Activated B cell treated with CpG ODN at 0.5 μM for 24 hours (primary cell): Measurements from ENCODE around the gene KAT2A. TPM values are rescaled to one million over a fixed set of nuclear protein-coding genes. Genes with fewer than 3 reads are reported as not detected.

Experiments used
- ATAC-seq: fragments of 200-7000 bp; cut with Tn5 transposase; one replicate; pipeline ENCODE4 v1.10.0; 2021; ENCODE audit warnings: low read depth, mild to moderate bottlenecking, moderate library complexity
- CTCF ChIA-PET: fragments of 350-600 bp; sonication (Branson Sonifier 250); formaldehyde crosslinking; loops from one replicate; lab custom pipeline; 2021; ENCODE audit warnings: antibody characterized with exemption; lab: Charles Lee
- POLR2A ChIA-PET: fragments of 350-600 bp; sonication (Branson Sonifier 250); formaldehyde crosslinking; loops from one replicate; lab custom pipeline; 2021; ENCODE audit warnings: antibody characterized with exemption; lab: Charles Lee
- DNase-seq: peaks from one replicate; pipeline ENCODE4 v3.0.0; 2022
- H3K27ac Mint-ChIP-seq: one replicate; pipeline ENCODE4 v1.8.0; 2020; ENCODE audit warnings: mixed read lengths
- H3K27me3 Mint-ChIP-seq: one replicate; pipeline ENCODE4 v1.8.0; 2021; ENCODE audit warnings: mixed read lengths
- H3K36me3 Mint-ChIP-seq: one replicate; pipeline ENCODE4 v1.8.0; 2021; ENCODE audit warnings: low read depth, mixed read lengths
- H3K4me1 Mint-ChIP-seq: one replicate; pipeline ENCODE4 v1.8.0; 2021; ENCODE audit warnings: mixed read lengths
- H3K4me3 Mint-ChIP-seq: one replicate; pipeline ENCODE4 v1.8.0; 2020; ENCODE audit warnings: mild to moderate bottlenecking, mixed read lengths
- H3K9me3 Mint-ChIP-seq: one replicate; pipeline ENCODE4 v1.8.0; 2020; ENCODE audit warnings: mixed read lengths
- CTCF ChIP-seq: fragments of 200-600 bp; IDR thresholded peaks from one replicate; pipeline ENCODE4 v1.8.0; 2022; ENCODE audit warnings: antibody characterized with exemption, mild to moderate bottlenecking
- intact Hi-C: fragments of 100-400 bp; cut with micrococcal nuclease; formaldehyde crosslinking; loops from one replicate; pipeline ENCODE4 v1.15.1; 2024
- total RNA-seq: library from RNA; stranded (reverse); gene quantifications from 2 replicates; pipeline ENCODE4 v1.2.3, GENCODE V29; 2022

Gene KAT2A
- total RNA-seq, 1 donor from 2014 or later = 40.1 TPM

GRCh38 chr17:42130310-42130936 is 9.3 kb upstream of the KAT2A start:
- Mint-ChIP-seq H3K36me3 (peaks cover 65% of the 10 kb centered on the region), H3K27me3 (no peaks in the 10 kb centered on the region), H3K9me3 (no peaks in the 10 kb centered on the region), H3K4me1 (peaks cover 45% of the 10 kb centered on the region), H3K27ac (peak overlapping the region; percentile 16), H3K4me3 (no peak overlapping the region)
- ChIA-PET CTCF (interaction anchor here (0.6 to 1.1 kb wide), 2 partner anchors 51 to 1798 kb away, joined by 3 to 4 read pairs; partner anchors contain the start of gene KCNH4), POLR2A (interaction anchor here (0.7 to 1.1 kb wide), 2 partner anchors 22 to 113 kb away, joined by 3 to 4 read pairs; partner anchors contain the start of gene DNAJC7)
- ATAC-seq (no peak), DNase-seq (no peak)
- intact Hi-C loops = loop anchor here (5.0 kb wide), 1 partner anchor 157 kb away; the partner anchor contains the start of gene STAT5A
- TF ChIP-seq CTCF = no peak

- Mint-ChIP-seq H3K36me3 (peaks cover 72% of the 10 kb centered on the region), H3K9me3 (no peaks in the 10 kb centered on the region), H3K4me3 (no peak overlapping the region), H3K4me1 (peaks cover 38% of the 10 kb centered on the region), H3K27me3 (no peaks in the 10 kb centered on the region), H3K27ac (no peak overlapping the region)
- ChIA-PET POLR2A (interaction anchor here (0.6 kb wide), 1 partner anchor 278 kb away, joined by 3 read pairs; no protein-coding TSS in a partner anchor), CTCF (no interaction called here)
- intact Hi-C loops = no loop called here
- TF ChIP-seq CTCF = no peak
- DNase-seq (no peak), ATAC-seq (no peak)
Measured at GRCh38 chr17:42129109-42129837, 8.1 kb upstream of the KAT2A start.

GRCh38 chr17:42127414-42127813 is 6.2 kb upstream of the KAT2A start:
- CTCF ChIA-PET = interaction anchor here (1.5 kb wide), 1 partner anchor 54 kb away, joined by 4 read pairs; the partner anchor contains the start of gene KCNH4
- Mint-ChIP-seq H3K36me3 (peaks cover 68% of the 10 kb centered on the region), H3K27me3 (no peaks in the 10 kb centered on the region), H3K27ac (no peak overlapping the region), H3K9me3 (no peaks in the 10 kb centered on the region), H3K4me1 (peaks cover 20% of the 10 kb centered on the region), H3K4me3 (no peak overlapping the region)
- ATAC-seq (no peak), DNase-seq (no peak)
- intact Hi-C loops = no loop called here
- no peak for TF ChIP-seq CTCF
- POLR2A ChIA-PET = no interaction called here

- DNase-seq = no peak
- ChIA-PET CTCF (interaction anchor here (1.5 kb wide), 1 partner anchor 54 kb away, joined by 4 read pairs; the partner anchor contains the start of gene KCNH4), POLR2A (no interaction called here)
- Mint-ChIP-seq H3K27me3 (no peaks in the 10 kb centered on the region), H3K9me3 (no peaks in the 10 kb centered on the region), H3K36me3 (peaks cover 70% of the 10 kb centered on the region), H3K4me1 (peaks cover 14% of the 10 kb centered on the region), H3K4me3 (no peak overlapping the region), H3K27ac (no peak overlapping the region)
- intact Hi-C loops = no loop called here
- TF ChIP-seq CTCF = no peak
- ATAC-seq = no peak
Measured at GRCh38 chr17:42126836-42127235, 5.7 kb upstream of the KAT2A start.

GRCh38 chr17:42125565-42125964 is 4.4 kb upstream of the KAT2A start:
- intact Hi-C loops = no loop called here
- ATAC-seq = no peak
- POLR2A ChIA-PET = no interaction called here

More at GRCh38 chr17:42125565-42125964, 4.4 kb upstream of the KAT2A start:
- Mint-ChIP-seq H3K4me3 (no peak overlapping the region), H3K36me3 (peaks cover 63% of the 10 kb centered on the region), H3K9me3 (no peaks in the 10 kb centered on the region), H3K27ac (no peak overlapping the region), H3K4me1 (peaks cover 7% of the 10 kb centered on the region), H3K27me3 (no peaks in the 10 kb centered on the region)
- CTCF ChIA-PET = no interaction called here
- no peak for DNase-seq
- TF ChIP-seq CTCF = no peak
